GM18508 (cell line): ENCODE data around the gene MYO1B.

ENCODE experiments used
- ATAC-seq: cut with Tn5 transposase; IDR thresholded peaks from one replicate; pipeline ENCODE4 v1.9.1; 2021; ENCODE audit warnings: moderate number of reproducible peaks; ENCODE audit not compliant: insufficient read depth, unreplicated experiment

MYO1B gene

GRCh38 chr2:191255271-191255670, 10.1 kb downstream of the MYO1B start:
- ATAC-seq: no peak

- no peak for ATAC-seq
Measured at GRCh38 chr2:191255756-191256312, 10.6 kb downstream of the MYO1B start.

- ATAC-seq: no peak
Measured at GRCh38 chr2:191257934-191258333, 12.7 kb downstream of the MYO1B start.

- no peak for ATAC-seq
Measured at GRCh38 chr2:191258996-191259395, 13.8 kb downstream of the MYO1B start.

GRCh38 chr2:191262436-191262835, 17.2 kb downstream of the MYO1B start:
- no peak for ATAC-seq

- ATAC-seq: no peak
Measured at GRCh38 chr2:191263050-191263449, 17.8 kb downstream of the MYO1B start.

- no peak for ATAC-seq
Measured at GRCh38 chr2:191264647-191265081, 19.5 kb downstream of the MYO1B start.

GRCh38 chr2:191265311-191266170, 20.3 kb downstream of the MYO1B start:
- ATAC-seq: no peak

GRCh38 chr2:191266201-191266600, 21.0 kb downstream of the MYO1B start:
- ATAC-seq: no peak

GRCh38 chr2:191268596-191268995, 23.4 kb downstream of the MYO1B start:
- no peak for ATAC-seq

GRCh38 chr2:191270306-191271161, 25.3 kb downstream of the MYO1B start:
- ATAC-seq: no peak

GRCh38 chr2:191272064-191272463, 26.9 kb downstream of the MYO1B start:
- ATAC-seq: no peak

GRCh38 chr2:191274413-191274815, 29.2 kb downstream of the MYO1B start:
- ATAC-seq: no peak

- ATAC-seq: no peak
Measured at GRCh38 chr2:191276792-191277465, 31.7 kb downstream of the MYO1B start.

GRCh38 chr2:191280290-191280689, 35.1 kb downstream of the MYO1B start:
- ATAC-seq: no peak

GRCh38 chr2:191280834-191281756, 35.9 kb downstream of the MYO1B start:
- no peak for ATAC-seq

GRCh38 chr2:191285252-191285651, 40.0 kb downstream of the MYO1B start:
- ATAC-seq: no peak

GRCh38 chr2:191287820-191288219, 42.6 kb downstream of the MYO1B start:
- no peak for ATAC-seq

GRCh38 chr2:191289049-191289448, 43.8 kb downstream of the MYO1B start:
- no peak for ATAC-seq
